HL-60 (cell line): ENCODE data around the gene OTUD7B.

ENCODE experiments used
- DNase-seq, 2 experiments: peaks; one replicate each; pipeline ENCODE4 v3.0.0-alpha.2; 2010 to 2020; ENCODE audit warnings: low read depth in 1 of 2, low spot score in 1 of 2
- H3K27ac ChIP-seq: fragments of 250-450 bp; sonication (Bioruptor Pico); replicated peaks from 2 replicates; pipeline ENCODE4 v1.5.1; 2020; ENCODE audit warnings: mild to moderate bottlenecking, moderate library complexity
- H3K27me3 ChIP-seq: fragments of 250-450 bp; sonication (Bioruptor Pico); 2 replicates; pipeline ENCODE4 v1.5.1; 2021; ENCODE audit warnings: mild to moderate bottlenecking, moderate library complexity; ENCODE audit not compliant: insufficient read depth, poor library complexity, severe bottlenecking
- H3K4me3 ChIP-seq: replicated peaks from 2 replicates; pipeline ENCODE4 v1.5.1; 2011; ENCODE audit warnings: mild to moderate bottlenecking, control low read depth, low read length; ENCODE audit not compliant: insufficient read depth
- CTCF ChIP-seq: IDR thresholded peaks from one replicate; pipeline ENCODE4 v1.5.1; 2011; ENCODE audit warnings: low read length, control low read depth, inconsistent platforms; ENCODE audit not compliant: insufficient read depth
- GABPA ChIP-seq: IDR thresholded peaks from 2 replicates; pipeline ENCODE4 v1.6.1; 2012; ENCODE audit warnings: low read depth
- POLR2AphosphoS5 ChIP-seq: IDR thresholded peaks from 2 replicates; pipeline ENCODE4 v1.6.1; 2012; ENCODE audit warnings: low read depth
- REST ChIP-seq: IDR thresholded peaks from 2 replicates; pipeline ENCODE4 v1.6.1; 2012; ENCODE audit warnings: low read depth; ENCODE audit not compliant: insufficient replicate concordance
- SPI1 ChIP-seq: IDR thresholded peaks from 2 replicates; pipeline ENCODE4 v1.6.1; 2012; ENCODE audit warnings: low read depth, mild to moderate bottlenecking, borderline replicate concordance

OTUD7B gene

DNA sequence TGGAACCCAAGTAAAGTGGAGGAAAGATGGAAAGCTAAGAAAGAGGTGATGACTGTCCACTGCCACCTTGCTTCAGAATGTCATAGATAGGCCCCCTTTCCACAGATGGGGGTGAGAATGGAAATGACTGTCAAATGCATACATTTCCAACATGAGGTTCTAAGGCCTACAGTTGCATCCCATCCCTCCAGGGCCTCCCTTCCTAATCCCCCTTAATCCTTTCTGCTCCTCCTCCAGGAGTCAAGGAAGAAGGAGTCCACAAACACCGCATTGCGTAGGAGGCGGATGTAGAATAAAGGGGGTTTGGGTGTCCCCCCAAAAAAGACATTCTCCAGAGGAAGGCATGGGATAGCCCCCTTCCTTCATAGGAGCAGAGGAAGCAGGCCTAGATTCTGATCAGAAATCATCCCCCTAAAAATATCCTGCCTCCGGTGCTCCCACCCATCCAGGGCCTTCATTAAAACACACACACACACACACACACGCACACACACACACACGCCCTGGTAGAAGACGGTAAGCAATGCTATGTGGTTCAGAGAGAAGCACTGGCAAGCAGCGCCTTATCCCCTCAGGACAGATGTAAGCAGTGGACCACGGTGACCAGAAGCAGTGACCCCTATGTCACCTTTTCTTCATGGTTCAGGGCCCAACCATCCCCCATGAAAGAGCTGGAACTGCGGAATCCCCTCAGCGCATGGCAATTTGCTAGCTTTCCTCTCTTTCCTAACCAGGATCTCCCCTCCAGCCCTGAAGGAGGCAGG lies 94.9 kb downstream of the OTUD7B start:
- DNase-seq, result no peak
- TF ChIP-seq REST (no peak), GABPA (no peak), POLR2AphosphoS5 (no peak), CTCF (no peak), SPI1 (no peak)
- Histone ChIP-seq H3K4me3 (no peak overlapping the region), H3K27me3 (no peaks in the 10 kb centered on the region), H3K27ac (peak overlapping the region; percentile 7; the same call in 1 of the 2 replicates)

GRCh38 chr1:149914545-149914944 lies 96.0 kb downstream of the OTUD7B start:
- Histone ChIP-seq H3K4me3 (no peak overlapping the region), H3K27ac (no peak overlapping the region), H3K27me3 (no peaks in the 10 kb centered on the region)
- no peak for DNase-seq
- TF ChIP-seq CTCF (no peak), SPI1 (peak; percentile 70), REST (no peak)

DNA sequence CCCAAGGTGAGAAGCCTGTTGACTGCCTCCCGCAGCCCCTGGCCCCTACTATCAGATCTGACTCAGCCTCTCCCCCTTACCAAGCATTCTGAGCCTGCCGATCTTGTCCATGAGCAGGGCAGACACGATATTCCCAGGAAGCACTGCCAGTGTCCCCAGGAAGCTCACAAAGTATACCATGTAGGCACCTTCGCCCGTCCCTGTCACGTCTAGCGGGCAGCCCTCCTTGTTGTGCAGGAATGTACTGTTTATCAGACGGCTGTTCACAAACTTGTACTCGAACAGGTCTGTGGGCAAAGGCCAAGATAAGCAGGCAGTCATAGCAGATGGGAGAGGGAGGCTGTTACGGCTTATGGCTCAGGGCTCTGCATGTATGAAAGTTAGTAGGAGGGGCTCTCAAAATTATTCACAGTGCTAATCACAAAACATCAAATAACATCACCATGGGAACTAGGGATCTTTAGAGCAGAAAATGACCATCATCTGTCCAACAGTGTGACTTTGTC lies 103.9 kb downstream of the OTUD7B start:
- no peak overlapping the region for H3K4me3 ChIP-seq
- no peak for DNase-seq
- H3K27ac ChIP-seq, result no peak overlapping the region
- TF ChIP-seq SPI1 (no peak), GABPA (no peak), POLR2AphosphoS5 (no peak), CTCF (no peak), REST (no peak)
- H3K27me3 ChIP-seq, result no peaks in the 10 kb centered on the region
